ENCODE results near the gene SEMA3G. TPM values are rescaled to one million over a fixed set of nuclear protein-coding genes. Genes with fewer than 3 reads are reported as not detected.

The SEMA3G gene
- total RNA-seq, 4 donors from 2014 or later: 4.4 to 91.2 (median 16.7) TPM

DNA sequence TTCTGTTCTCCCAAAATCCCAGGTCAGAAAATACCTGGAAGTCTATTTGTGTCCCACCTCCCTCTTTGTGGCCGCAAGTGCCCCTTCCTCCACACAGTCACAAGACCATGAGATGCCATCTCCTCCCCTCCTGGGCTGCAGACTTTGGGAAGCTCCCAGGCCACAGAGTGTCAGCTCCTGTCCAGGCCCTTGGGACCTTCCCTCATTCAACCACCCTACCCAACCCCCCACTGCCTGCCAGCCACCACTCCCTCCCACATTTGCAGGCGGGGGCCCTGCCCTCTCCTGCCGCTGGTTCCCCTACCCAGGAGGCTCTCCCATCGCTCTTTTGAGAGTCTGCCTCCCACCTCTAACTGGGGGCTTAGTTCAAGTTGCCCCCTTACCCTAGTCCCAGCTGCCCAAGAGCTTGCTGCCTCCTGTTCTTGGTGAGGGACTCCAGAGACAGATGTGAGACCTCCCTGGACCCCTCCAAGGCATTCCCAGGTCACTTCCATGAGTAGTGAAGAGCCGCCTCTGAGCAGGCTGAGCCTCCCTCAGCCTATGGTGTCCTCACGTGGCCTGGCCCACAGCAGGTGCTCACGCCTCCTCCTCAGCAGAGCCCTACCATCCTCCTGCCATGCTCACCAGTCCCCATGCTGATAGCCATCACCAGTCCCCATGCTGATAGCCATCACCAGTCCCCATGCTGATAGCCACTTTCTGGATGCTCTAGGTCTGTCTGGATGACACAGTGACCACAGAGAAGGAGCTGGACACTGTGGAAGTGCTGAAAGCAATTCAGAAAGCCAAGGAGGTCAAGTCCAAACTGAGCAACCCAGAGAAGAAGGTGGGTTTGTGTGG is 34.4 kb upstream of the SEMA3G start:
- Histone ChIP-seq H3K9me3 (no peaks in the 10 kb centered on the region), H3K36me3 (no peaks in the 10 kb centered on the region), H3K27ac (no peak overlapping the region), H3K27me3 (no peaks in the 10 kb centered on the region), H3K4me3 (no peak overlapping the region), H3K4me1 (peaks cover 0 to 8% of the 10 kb centered on the region in 2 donors)
- TF ChIP-seq POLR2A (IDR thresholded peaks at IDR 0.05): no peak
- TF ChIP-seq, protein P1, sequence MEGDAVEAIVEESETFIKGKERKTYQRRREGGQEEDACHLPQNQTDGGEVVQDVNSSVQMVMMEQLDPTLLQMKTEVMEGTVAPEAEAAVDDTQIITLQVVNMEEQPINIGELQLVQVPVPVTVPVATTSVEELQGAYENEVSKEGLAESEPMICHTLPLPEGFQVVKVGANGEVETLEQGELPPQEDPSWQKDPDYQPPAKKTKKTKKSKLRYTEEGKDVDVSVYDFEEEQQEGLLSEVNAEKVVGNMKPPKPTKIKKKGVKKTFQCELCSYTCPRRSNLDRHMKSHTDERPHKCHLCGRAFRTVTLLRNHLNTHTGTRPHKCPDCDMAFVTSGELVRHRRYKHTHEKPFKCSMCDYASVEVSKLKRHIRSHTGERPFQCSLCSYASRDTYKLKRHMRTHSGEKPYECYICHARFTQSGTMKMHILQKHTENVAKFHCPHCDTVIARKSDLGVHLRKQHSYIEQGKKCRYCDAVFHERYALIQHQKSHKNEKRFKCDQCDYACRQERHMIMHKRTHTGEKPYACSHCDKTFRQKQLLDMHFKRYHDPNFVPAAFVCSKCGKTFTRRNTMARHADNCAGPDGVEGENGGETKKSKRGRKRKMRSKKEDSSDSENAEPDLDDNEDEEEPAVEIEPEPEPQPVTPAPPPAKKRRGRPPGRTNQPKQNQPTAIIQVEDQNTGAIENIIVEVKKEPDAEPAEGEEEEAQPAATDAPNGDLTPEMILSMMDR (IDR thresholded peaks at IDR 0.05): no peak
- no peak for DNase-seq
- intact Hi-C loops (cut with DNase I; ENCODE audit: low total_unique reads): no loop called here

GRCh38 chr3:52477796-52478095 is 32.8 kb upstream of the SEMA3G start:
- H3K27ac ChIP-seq: no peak overlapping the region
- intact Hi-C loops (cut with DNase I; ENCODE audit: low total_unique reads): no loop called here
- H3K27me3 ChIP-seq: no peaks in the 10 kb centered on the region
- no peak overlapping the region for H3K4me3 ChIP-seq
- H3K9me3 ChIP-seq: no peaks in the 10 kb centered on the region
- DNase-seq: no peak
- TF ChIP-seq POLR2A (IDR thresholded peaks at IDR 0.05): no peak
- TF ChIP-seq, protein P1 (IDR thresholded peaks at IDR 0.05): no peak
- no peaks in the 10 kb centered on the region for H3K4me1 ChIP-seq
- no peaks in the 10 kb centered on the region for H3K36me3 ChIP-seq

DNA sequence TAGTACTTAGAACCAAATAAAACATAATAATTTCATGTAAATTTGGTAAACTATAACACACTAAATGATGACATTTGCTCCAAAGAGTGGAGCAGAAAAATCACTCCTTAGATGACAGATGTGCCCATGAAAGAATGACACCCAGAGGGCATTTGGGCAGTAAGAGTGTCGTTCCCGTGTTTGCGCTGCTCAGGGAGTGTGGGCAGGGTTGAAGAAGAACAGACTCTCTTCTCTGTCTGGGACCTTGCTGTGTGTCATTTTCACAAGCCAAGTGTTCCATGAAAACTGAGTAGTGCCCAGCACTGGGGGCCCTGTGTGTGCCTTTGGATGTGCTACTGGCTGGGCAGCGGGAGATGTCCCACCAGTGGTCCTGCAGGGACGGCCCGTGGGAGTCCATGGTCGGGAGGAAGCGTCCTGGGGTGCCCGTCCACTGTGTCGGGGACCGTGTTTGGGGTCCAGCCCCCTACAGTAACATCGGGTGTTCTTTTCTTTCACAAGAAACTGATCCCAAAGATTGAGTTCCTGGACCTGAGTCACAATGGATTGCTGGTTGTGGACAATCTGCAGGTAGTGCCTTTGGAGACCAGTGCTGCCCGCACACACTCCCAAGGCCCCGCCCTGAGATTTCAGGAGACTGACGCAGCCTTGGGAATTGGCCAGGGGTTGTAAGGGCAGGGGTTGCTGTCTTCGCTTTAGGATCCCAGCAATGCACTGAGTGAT is 32.3 kb upstream of the SEMA3G start:
- Histone ChIP-seq H3K36me3 (no peaks in the 10 kb centered on the region), H3K4me1 (no peaks in the 10 kb centered on the region), H3K27ac (no peak overlapping the region), H3K4me3 (no peak overlapping the region), H3K27me3 (no peaks in the 10 kb centered on the region), H3K9me3 (no peaks in the 10 kb centered on the region)
- intact Hi-C loops (cut with DNase I; ENCODE audit: low total_unique reads): no loop called here
- no peak for DNase-seq
- TF ChIP-seq, protein P1 (IDR thresholded peaks at IDR 0.05): no peak
- TF ChIP-seq POLR2A (IDR thresholded peaks at IDR 0.05): no peak

DNA sequence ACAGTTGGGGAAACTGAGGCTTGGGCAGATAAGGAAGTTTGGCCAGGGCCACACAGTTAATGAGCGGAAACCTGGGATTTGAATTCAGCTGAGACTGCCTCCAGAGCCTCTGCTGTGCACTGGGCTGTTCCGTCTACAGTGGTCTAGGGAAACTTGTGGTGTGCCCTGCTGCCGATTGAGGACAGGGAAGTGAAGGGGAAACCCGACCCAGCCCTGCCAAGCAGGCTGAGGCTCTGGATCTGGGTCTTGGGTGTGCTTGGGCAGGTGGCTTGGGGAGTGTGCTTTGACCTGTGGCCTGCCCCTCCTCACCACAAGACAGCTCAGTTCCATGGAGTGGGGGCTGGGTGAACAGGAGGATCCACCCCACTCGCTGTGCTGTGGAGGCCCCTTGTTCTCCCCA is 28.1 kb upstream of the SEMA3G start:
- intact Hi-C loops (cut with DNase I; ENCODE audit: low total_unique reads): no loop called here
- no peaks in the 10 kb centered on the region for H3K9me3 ChIP-seq
- DNase-seq: no peak
- H3K4me1 ChIP-seq: no peaks in the 10 kb centered on the region
- TF ChIP-seq, protein P1 (IDR thresholded peaks at IDR 0.05): no peak
- TF ChIP-seq POLR2A (IDR thresholded peaks at IDR 0.05): no peak
- H3K36me3 ChIP-seq: no peaks in the 10 kb centered on the region
- no peak overlapping the region for H3K4me3 ChIP-seq
- H3K27me3 ChIP-seq: no peaks in the 10 kb centered on the region
- H3K27ac ChIP-seq: no peak overlapping the region

Data from uterus (tissue), 4 donors.